VCaP (cell line): ENCODE data around the gene PRR22.

Experiments used
- H3K27ac ChIP-seq: fragments of 450-650 bp; 2 replicates; pipeline ENCODE4 v1.5.1; 2017
- TF ChIP-seq, protein P1 (sequence below): fragments of 450-650 bp; conservative IDR thresholded peaks from 2 replicates; pipeline ENCODE4 v1.5.1; 2017; ENCODE audit warnings: mild to moderate bottlenecking, moderate library complexity

PRR22 gene

DNA sequence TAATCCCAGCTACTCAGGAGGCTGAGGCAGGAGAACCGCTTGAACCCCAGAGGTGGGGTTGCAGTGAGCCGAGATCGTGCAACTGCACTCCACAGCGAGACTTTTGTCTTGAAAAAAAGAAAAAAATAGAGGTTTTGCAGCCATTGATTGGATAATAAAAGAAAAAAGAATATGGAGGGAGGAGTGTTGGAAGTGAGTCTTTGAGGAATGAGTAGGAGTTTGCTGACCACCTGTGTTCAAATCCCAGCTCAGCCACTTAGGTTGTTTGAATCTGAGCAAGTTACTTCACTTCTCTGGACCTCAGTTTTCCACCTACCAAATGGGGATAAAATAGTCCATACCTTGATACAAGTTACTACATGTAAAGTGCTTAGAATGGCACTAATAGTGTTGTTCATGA, 26.6 kb upstream of the PRR22 start:
- H3K27ac ChIP-seq, result no peak overlapping the region
- TF ChIP-seq, protein P1, sequence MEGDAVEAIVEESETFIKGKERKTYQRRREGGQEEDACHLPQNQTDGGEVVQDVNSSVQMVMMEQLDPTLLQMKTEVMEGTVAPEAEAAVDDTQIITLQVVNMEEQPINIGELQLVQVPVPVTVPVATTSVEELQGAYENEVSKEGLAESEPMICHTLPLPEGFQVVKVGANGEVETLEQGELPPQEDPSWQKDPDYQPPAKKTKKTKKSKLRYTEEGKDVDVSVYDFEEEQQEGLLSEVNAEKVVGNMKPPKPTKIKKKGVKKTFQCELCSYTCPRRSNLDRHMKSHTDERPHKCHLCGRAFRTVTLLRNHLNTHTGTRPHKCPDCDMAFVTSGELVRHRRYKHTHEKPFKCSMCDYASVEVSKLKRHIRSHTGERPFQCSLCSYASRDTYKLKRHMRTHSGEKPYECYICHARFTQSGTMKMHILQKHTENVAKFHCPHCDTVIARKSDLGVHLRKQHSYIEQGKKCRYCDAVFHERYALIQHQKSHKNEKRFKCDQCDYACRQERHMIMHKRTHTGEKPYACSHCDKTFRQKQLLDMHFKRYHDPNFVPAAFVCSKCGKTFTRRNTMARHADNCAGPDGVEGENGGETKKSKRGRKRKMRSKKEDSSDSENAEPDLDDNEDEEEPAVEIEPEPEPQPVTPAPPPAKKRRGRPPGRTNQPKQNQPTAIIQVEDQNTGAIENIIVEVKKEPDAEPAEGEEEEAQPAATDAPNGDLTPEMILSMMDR, result no peak

DNA sequence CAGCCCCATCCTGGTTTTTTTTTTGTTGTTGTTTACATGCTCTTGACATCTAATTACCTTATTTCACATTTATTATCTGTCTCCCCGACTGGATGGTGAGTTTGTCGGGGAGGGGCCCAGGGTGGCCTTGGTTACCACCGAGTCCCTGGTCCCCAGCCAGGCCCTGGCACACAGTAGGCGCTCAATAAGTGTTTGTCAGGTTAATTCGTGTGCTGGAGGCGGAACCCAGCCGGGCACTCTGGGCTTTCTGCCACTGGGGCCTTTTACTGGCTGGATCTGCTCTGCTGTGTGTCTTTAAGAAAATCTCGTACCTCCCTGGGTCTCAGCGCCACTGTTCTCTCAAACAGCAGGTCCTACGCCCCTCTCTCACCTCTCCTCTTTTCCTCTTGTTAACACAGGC, 24.9 kb upstream of the PRR22 start:
- TF ChIP-seq, protein P1, result no peak
- no peak overlapping the region for H3K27ac ChIP-seq

DNA sequence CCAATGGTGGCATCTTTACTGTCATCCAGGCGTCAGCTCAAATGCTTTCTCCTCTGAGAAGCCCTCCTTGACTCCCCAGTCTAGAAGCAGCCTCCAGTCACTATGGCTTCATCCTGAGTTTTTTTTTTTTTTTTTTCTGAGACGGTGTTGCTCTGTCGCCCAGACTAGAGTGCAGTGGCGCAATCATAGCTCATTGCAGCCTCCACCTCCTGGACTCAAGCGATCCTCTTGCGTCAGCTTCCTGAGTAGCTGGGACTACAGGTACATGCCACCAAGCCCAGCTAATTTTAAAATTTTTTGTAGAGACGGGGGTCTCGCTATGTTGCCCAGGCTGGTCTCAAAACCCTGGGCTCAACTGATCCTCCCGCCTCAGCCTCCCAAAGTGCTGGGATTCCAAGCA, 24.5 kb upstream of the PRR22 start:
- TF ChIP-seq, protein P1, result no peak
- H3K27ac ChIP-seq, result no peak overlapping the region

DNA sequence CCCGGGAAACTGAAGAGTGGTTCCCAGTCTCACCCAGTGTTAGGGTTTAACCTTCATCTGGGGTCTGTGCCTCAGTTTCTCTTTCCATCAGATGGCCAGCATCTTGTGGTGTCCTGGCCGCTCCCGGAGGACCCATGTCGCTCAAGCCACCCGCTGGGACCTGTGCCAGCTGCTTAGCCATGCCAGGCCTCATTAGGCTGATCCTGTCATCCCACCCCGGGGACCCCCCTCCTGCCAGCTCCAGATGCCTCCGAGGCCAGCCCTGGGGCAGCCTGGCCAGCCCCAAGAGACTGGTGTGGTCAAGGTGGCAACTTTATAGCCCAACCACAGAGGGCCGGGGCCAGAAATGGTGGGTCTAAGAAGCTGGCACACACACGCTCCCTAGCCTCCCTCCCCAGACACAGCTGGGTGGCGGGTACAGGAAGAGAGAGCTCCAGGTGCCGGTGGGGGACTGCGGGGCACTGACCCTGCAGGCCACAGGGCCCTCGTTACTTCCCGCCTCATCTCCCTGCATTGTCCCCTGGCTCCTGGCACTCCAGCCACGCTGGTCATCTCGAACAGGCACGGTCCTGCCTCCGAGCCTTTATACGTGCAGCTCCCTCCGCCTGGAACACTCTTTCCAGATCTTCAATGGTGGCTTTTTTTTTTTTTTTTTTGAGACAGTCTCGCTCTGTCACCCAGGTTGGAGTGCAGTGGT, 23.7 kb upstream of the PRR22 start:
- TF ChIP-seq, protein P1, result no peak
- no peak overlapping the region for H3K27ac ChIP-seq

DNA sequence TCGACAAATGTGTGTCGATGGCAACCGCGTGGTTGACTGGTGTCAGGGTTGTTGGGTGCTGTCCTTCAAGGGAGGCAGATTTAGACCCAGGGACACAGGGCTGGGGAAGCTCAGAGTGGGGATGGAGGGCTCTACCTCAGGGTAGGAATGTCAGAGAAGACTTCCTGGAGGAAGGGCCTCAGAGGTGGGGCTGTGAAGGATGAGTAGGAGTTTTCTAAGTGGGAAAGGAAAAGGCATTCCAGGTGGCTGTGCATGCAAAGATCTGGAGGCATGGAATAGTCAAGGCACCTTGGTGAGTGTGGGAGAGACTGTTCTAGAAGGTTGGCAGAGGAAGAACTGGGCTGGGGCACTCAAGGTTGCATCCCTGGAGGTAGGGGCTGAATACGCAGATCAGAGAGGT, 22.4 kb upstream of the PRR22 start:
- H3K27ac ChIP-seq, result no peak overlapping the region
- TF ChIP-seq, protein P1, result no peak

DNA sequence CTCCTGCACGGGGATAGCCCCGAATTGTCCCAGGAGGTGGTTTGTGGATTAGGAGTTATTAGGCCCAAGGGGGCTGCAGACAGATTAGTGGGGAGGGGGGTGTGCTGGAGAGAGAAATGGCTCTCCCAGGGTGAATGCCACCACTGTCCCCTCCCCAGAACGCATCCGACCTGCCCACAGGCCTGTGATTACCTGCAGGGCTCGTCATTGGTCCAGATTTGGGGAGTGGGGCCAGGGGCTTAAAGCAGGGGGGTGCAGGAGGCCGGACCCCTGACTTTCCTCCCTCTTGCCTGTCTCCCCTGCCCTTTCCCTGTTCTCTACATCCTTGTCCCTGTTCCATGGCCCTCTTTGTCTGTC, 21.6 kb upstream of the PRR22 start:
- TF ChIP-seq, protein P1, result peak; percentile 43
- no peak overlapping the region for H3K27ac ChIP-seq

DNA sequence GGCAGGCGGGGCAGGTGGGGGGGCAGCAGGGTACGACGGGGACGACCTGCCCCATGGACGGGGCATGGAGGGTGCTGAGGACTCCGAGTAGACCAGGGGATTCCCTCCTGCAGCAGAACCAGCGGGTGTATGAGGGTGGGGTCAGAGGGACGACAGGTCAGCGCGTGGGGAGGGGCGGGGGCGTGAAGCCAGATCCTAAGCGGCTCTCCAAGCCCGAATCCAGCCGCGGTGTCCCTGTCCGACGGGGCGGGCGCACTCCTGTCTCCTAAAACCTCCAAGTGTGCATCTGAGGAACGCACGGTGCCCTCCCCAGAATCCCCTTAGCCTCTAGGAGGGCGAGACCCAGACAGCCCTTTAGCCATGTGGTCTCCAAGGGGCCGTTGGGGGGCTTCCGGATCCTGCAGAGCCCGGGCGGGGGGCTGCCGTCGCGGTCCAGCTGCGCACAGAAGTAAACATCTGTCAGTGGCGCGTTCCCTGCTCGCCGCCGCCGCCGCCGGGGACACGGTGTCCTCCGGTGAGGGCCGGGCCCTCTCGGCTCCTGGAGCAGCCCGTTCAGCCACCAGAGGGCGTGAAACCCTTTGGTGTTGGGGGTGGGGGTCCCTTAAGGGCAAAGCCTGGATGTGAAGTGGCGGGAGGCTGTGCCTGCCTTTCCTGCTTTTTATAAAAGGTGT, 21.1 kb upstream of the PRR22 start:
- TF ChIP-seq, protein P1, result peak; percentile 83
- peak overlapping the region; percentile 5; the same call in 1 of the 2 replicates for H3K27ac ChIP-seq
